ACHN (cell line): ENCODE data around the gene CES3.
A peak's percentile ranks its signal among the peaks of the same experiment; 100 is the strongest.
"Not testable (repeated sequence)": the region's sequence is repeated elsewhere in the genome, so short reads cannot be mapped to it uniquely, and the experiment has no call there.

Experiments used
- DNase-seq: peaks from one replicate; pipeline ENCODE4 v3.0.0-alpha.2; 2015
- in situ Hi-C: cut with HindIII; loops from 2 replicates; pipeline ENCODE4 v1.10.0; 2017; ENCODE audit warnings: low sequenced_read_pairs, low pct_ligation_motif_present, low pct_unique_long_range_greater_than_20kb

CES3 gene

GRCh38 chr16:66925322-66925840 is 35.7 kb upstream of the CES3 start, which contains the start of gene RRAD:
RRAD (minus strand) TSS chr16:66925535; CDS start chr16:66925179, 356 bp downstream.
- peak; percentile 93 for DNase-seq
- in situ Hi-C loops, result no loop called here

GRCh38 chr16:66926171-66926947 is 34.7 kb upstream of the CES3 start:
- peak; percentile 62 for DNase-seq
- in situ Hi-C loops, result no loop called here

GRCh38 chr16:66926961-66927436 is 34.1 kb upstream of the CES3 start:
- in situ Hi-C loops, result no loop called here
- peak; percentile 99 for DNase-seq

GRCh38 chr16:66927918-66928649 is 33.0 kb upstream of the CES3 start:
- DNase-seq, result peak; percentile 50
- in situ Hi-C loops, result no loop called here

- DNase-seq, result peak; percentile 82
- in situ Hi-C loops, result no loop called here
Observed at GRCh38 chr16:66928702-66929388, 32.2 kb upstream of the CES3 start.

GRCh38 chr16:66930189-66930588 is 30.9 kb upstream of the CES3 start:
- in situ Hi-C loops, result no loop called here
- DNase-seq, result peak; percentile 71

GRCh38 chr16:66931665-66932064 is 29.4 kb upstream of the CES3 start:
- in situ Hi-C loops, result no loop called here

GRCh38 chr16:66932076-66932475 is 29.0 kb upstream of the CES3 start:
- no peak for DNase-seq
- in situ Hi-C loops, result no loop called here

More at GRCh38 chr16:66931665-66932064, 29.4 kb upstream of the CES3 start:
- no peak for DNase-seq

- peak; percentile 69 for DNase-seq
- in situ Hi-C loops, result no loop called here
Observed at GRCh38 chr16:66933776-66934137, 27.3 kb upstream of the CES3 start.

- in situ Hi-C loops, result no loop called here
- peak; percentile 91 for DNase-seq
Observed at GRCh38 chr16:66934138-66934838, 26.8 kb upstream of the CES3 start, which contains the start of gene CIAO2B. CIAO2B (minus strand) TSS chr16:66934402; CDS start chr16:66934364, 38 bp downstream.

GRCh38 chr16:66934839-66935313 is 26.2 kb upstream of the CES3 start:
- in situ Hi-C loops, result loop anchor here (5.0 kb wide), 1 partner anchor 38 kb away; no protein-coding TSS in a partner anchor
- DNase-seq, result not testable (repeated sequence)

- peak; percentile 88 for DNase-seq
- in situ Hi-C loops, result loop anchor here (5.0 kb wide), 1 partner anchor 38 kb away; no protein-coding TSS in a partner anchor
Observed at GRCh38 chr16:66935314-66936011, 25.6 kb upstream of the CES3 start, which contains the start of gene CES2. CES2 (plus strand) TSS chr16:66935516; CDS start chr16:66935636, 120 bp downstream.

GRCh38 chr16:66936462-66936861 is 24.6 kb upstream of the CES3 start:
- DNase-seq, result no peak
- in situ Hi-C loops, result loop anchor here (5.0 kb wide), 1 partner anchor 39 kb away; no protein-coding TSS in a partner anchor

- in situ Hi-C loops, result loop anchor here (5.0 kb wide), 1 partner anchor 40 kb away; no protein-coding TSS in a partner anchor
Observed at GRCh38 chr16:66936889-66937554, 24.0 kb upstream of the CES3 start.

GRCh38 chr16:66937725-66938337 is 23.2 kb upstream of the CES3 start:
- no peak for DNase-seq
- in situ Hi-C loops, result loop anchor here (5.0 kb wide), 1 partner anchor 41 kb away; no protein-coding TSS in a partner anchor

More at GRCh38 chr16:66936889-66937554, 24.0 kb upstream of the CES3 start:
- DNase-seq, result no peak

- DNase-seq, result no peak
- in situ Hi-C loops, result loop anchor here (5.0 kb wide), 1 partner anchor 42 kb away; no protein-coding TSS in a partner anchor
Observed at GRCh38 chr16:66939366-66939765, 21.7 kb upstream of the CES3 start.
